ENCODE results near the gene SLC25A42. TPM values are rescaled to one million over a fixed set of nuclear protein-coding genes. Genes with fewer than 3 reads are reported as not detected.

SLC25A42 gene
- total RNA-seq, 1 donor from 2014 or later, result 27.2 TPM

GRCh38 chr19:19033176-19033425 is 30.7 kb upstream of the SLC25A42 start:
- H3K27ac ChIP-seq (replicated peaks), result peak overlapping the region; percentile 100
- H3K4me1 ChIP-seq, result peaks cover 41% of the 10 kb centered on the region
- no peaks in the 10 kb centered on the region for H3K27me3 ChIP-seq (ENCODE audit: low read depth)
- H3K36me3 ChIP-seq, result peaks cover 36% of the 10 kb centered on the region
- no peak for DNase-seq
- TF ChIP-seq CTCF (IDR thresholded peaks at IDR 0.05; ENCODE audit: borderline replicate concordance), result no peak
- peak overlapping the region; percentile 97 for H3K4me3 ChIP-seq
- intact Hi-C loops (cut with micrococcal nuclease), result no loop called here
- H3K9me3 ChIP-seq (replicated peaks), result no peaks in the 10 kb centered on the region

DNA sequence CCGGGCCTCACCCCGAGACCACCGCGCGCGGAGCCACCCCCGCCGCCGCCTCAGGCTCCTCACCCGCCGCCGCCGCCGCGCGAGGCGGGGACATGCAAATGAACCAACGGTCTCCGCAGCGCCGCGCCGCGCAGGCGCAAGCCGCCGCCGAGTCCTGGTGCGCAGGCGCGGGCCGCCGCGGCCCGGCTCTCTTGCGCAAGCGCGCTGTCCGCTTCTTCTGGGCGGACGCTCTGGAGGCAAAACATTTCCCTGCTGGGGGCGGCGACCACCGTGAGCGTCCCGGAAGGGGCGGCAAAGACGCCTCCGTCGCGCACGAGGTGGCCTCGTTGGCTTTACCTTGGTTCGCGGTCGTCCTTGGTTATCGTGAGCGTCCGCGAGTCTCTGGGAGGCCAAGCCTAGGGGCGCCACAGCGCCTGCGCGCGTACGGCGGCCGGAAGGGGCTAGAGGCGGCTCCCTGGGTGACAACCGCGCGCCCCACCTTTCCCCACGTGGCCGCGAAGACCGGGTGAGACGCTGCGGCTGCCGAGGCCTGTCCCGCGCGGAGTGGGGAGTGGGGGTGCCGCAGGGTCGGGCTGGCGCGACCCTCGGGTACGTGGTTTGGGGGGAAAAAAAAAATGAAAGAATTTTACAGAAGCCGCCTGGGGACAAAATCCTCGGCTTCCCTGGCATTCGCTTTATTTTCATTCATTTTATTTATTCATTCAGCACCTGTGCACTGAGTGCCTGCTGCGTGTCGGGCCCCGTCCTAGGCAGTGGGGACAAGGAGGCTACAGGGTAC is 30.2 kb upstream of the SLC25A42 start, which contains the start of the genes ARMC6 and SUGP2:
TSS of gene ARMC6 (plus strand) at position 178 of the 778 bp plus-strand sequence. CDS start 607 bp downstream, outside the sequence.
TSS of gene SUGP2 (minus strand) at position 92 of the 778 bp plus-strand sequence. CDS start 2,446 bp downstream, outside the sequence.
- Histone ChIP-seq H3K9me3 (replicated peaks) (no peaks in the 10 kb centered on the region), H3K36me3 (peaks cover 34% of the 10 kb centered on the region), H3K4me3 (peak within 1 kb of the TSS; percentile 97), H3K4me1 (peaks cover 41% of the 10 kb centered on the region), H3K27ac (replicated peaks) (peak within 1 kb of the TSS; percentile 100), H3K27me3 (ENCODE audit: low read depth) (no peaks in the 10 kb centered on the region)
- TF ChIP-seq CTCF (IDR thresholded peaks at IDR 0.05; ENCODE audit: borderline replicate concordance), result peak; percentile 42
- peak; percentile 84 for DNase-seq
- intact Hi-C loops (cut with micrococcal nuclease), result no loop called here

- intact Hi-C loops (cut with micrococcal nuclease), result no loop called here
- peak overlapping the region; percentile 100 for H3K27ac ChIP-seq (replicated peaks)
- no peak for TF ChIP-seq CTCF (IDR thresholded peaks at IDR 0.05; ENCODE audit: borderline replicate concordance)
- no peaks in the 10 kb centered on the region for H3K9me3 ChIP-seq (replicated peaks)
- DNase-seq, result no peak
- H3K4me3 ChIP-seq, result peak overlapping the region; percentile 97
- H3K27me3 ChIP-seq (ENCODE audit: low read depth), result no peaks in the 10 kb centered on the region
- H3K36me3 ChIP-seq, result peaks cover 33% of the 10 kb centered on the region
- H3K4me1 ChIP-seq, result peaks cover 41% of the 10 kb centered on the region
Observed at GRCh38 chr19:19034204-19034624, 29.6 kb upstream of the SLC25A42 start.

DNA sequence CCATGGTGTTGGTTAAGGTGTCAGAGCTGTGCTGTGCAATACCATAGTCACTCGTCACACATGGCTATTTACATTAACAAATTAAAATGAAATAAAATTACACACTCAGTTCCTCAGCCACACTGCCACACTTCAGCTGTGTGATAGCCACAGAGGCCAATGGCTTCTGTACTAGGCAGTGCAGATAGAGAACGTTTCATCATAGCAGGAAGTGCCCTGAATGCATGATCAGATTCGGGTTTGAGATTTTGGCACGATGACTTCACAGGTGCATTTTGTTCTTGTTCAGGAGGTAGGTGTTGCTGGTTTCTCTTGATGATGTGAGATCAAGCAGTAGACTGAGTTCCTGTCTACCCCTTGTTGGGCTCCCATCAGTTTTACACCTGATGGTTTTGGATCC is 23.9 kb upstream of the SLC25A42 start:
- no peak overlapping the region for H3K27ac ChIP-seq (replicated peaks)
- DNase-seq, result no peak
- peaks cover 16% of the 10 kb centered on the region for H3K4me1 ChIP-seq

DNA sequence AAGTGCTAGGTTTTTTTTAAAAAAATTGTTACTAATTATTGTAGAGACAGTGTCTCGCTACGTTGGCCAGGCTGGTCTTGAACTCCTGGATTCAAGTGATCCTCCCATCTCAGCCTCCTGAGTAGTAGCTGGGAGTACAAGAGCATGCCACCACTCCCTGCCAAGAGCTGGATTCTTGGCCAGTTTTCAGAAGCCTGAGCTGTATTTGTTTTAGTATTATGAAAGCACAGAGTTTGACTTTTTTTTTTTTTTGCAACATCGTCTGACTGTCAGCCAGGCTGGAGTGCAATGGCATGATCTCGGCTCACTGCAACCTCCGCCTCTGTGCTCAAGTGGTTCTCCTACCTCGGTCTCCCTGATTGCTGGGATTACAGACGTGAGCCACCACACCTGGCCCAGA is 23.4 kb upstream of the SLC25A42 start:
- H3K36me3 ChIP-seq, result peaks cover 43% of the 10 kb centered on the region
- peaks cover 10% of the 10 kb centered on the region for H3K4me1 ChIP-seq
- no peaks in the 10 kb centered on the region for H3K9me3 ChIP-seq (replicated peaks)
- peak; percentile 36 for DNase-seq
- intact Hi-C loops (cut with micrococcal nuclease), result no loop called here
- H3K4me3 ChIP-seq, result no peak overlapping the region
- no peaks in the 10 kb centered on the region for H3K27me3 ChIP-seq (ENCODE audit: low read depth)
- no peak overlapping the region for H3K27ac ChIP-seq (replicated peaks)
- no peak for TF ChIP-seq CTCF (IDR thresholded peaks at IDR 0.05; ENCODE audit: borderline replicate concordance)

More for the DNA sequence above, 23.9 kb upstream of the SLC25A42 start:
- Histone ChIP-seq H3K27me3 (ENCODE audit: low read depth) (no peaks in the 10 kb centered on the region), H3K36me3 (peaks cover 38% of the 10 kb centered on the region), H3K4me3 (no peak overlapping the region), H3K9me3 (replicated peaks) (no peaks in the 10 kb centered on the region)
- intact Hi-C loops (cut with micrococcal nuclease), result no loop called here
- TF ChIP-seq CTCF (IDR thresholded peaks at IDR 0.05; ENCODE audit: borderline replicate concordance), result no peak

Data from left ventricle myocardium inferior (tissue), 1 donor.